GM12878 (cell line): ENCODE results near the gene PIGN. TPM values are rescaled to one million over a fixed set of nuclear protein-coding genes. Genes with fewer than 3 reads are reported as not detected.

Experiments used
- ATAC-seq: fragments of 200-7000 bp; cut with Tn5 transposase; 3 replicates; pipeline ENCODE4 v1.9.1; 2020; ENCODE audit warnings: mild to moderate bottlenecking, moderate library complexity
- BruUV-seq: library from RNA; stranded (reverse); fragments of 400-500 nt; replicated peaks from 2 replicates; lab custom pipeline; 2021; lab: Mats Ljungman, UMichigan
- CTCF ChIA-PET: fragments of 300-600 bp; sonication (Branson Sonifier 250); formaldehyde crosslinking; extraction: SDS; loops from one replicate; lab custom pipeline; 2021; ENCODE audit warnings: inconsistent platforms; lab: Yijun Ruan, JAX
- POLR2A ChIA-PET: fragments of 350-600 bp; formaldehyde crosslinking; extraction: SDS; loops from one replicate; lab custom pipeline; 2021; ENCODE audit warnings: inconsistent platforms; lab: Charles Lee
- RAD21 ChIA-PET: fragments of 300-600 bp; sonication (Branson Sonifier 250); formaldehyde crosslinking; loops from one replicate; lab custom pipeline; 2023; ENCODE audit warnings: antibody characterized with exemption; ENCODE audit not compliant: unreplicated experiment; lab: Charles Lee
- SMC1A ChIA-PET: fragments of 300-600 bp; sonication (Branson Sonifier 250); formaldehyde crosslinking; loops from one replicate; lab custom pipeline; 2023; ENCODE audit not compliant: unreplicated experiment, uncharacterized antibody; lab: Charles Lee
- DNase-seq: peaks from one replicate; pipeline ENCODE4 v3.0.0-alpha.2; 2011; ENCODE audit warnings: low read depth, low spot score
- FAIRE-seq: peaks from 3 replicates; lab custom pipeline; 2011; peaks lifted over from hg19 to GRCh38; lab: Jason Lieb, UNC
- H2AFZ ChIP-seq: 2 replicates; pipeline ENCODE4 v1.6.0; 2011; ENCODE audit warnings: low read depth, low read length, control low read depth; ENCODE audit not compliant: control insufficient read depth
- H3K27ac ChIP-seq: 2 replicates; pipeline ENCODE4 v1.5.1; 2011; ENCODE audit warnings: control low read depth; ENCODE audit not compliant: control insufficient read depth, insufficient read depth
- H3K27me3 ChIP-seq, 2 experiments: replicated peaks in 1 of 2; 2 replicates each; pipeline versions ENCODE4 v1.6.0 to v1.6.1; 2011; ENCODE audit warnings: low read length in 1 of 2; ENCODE audit not compliant: control insufficient read depth in 2 of 2, insufficient read depth in 2 of 2
- H3K36me3 ChIP-seq, 2 experiments: 2 replicates each; pipeline ENCODE4 v1.5.1; 2011; ENCODE audit warnings: low read length in 1 of 2; ENCODE audit not compliant: control insufficient read depth in 2 of 2, insufficient read depth in 2 of 2
- H3K4me1 ChIP-seq: 2 replicates; pipeline ENCODE4 v1.6.1; 2011; ENCODE audit warnings: mild to moderate bottlenecking, low read length, moderate library complexity, mixed read lengths; ENCODE audit not compliant: control insufficient read depth, insufficient read depth
- H3K4me2 ChIP-seq: 2 replicates; pipeline ENCODE4 v1.6.0; 2011; ENCODE audit warnings: control low read depth; ENCODE audit not compliant: control insufficient read depth, insufficient read depth
- H3K4me3 ChIP-seq: fragments of 200-600 bp; sonication (generic); 2 replicates; pipeline ENCODE4 v1.5.1; 2016
- H3K79me2 ChIP-seq: 2 replicates; pipeline ENCODE4 v1.6.0; 2011; ENCODE audit warnings: low read length; ENCODE audit not compliant: control insufficient read depth, insufficient read depth
- H3K9ac ChIP-seq: 2 replicates; pipeline ENCODE4 v1.8.0; 2011; ENCODE audit warnings: low read length, control low read depth, mixed read lengths; ENCODE audit not compliant: control insufficient read depth, insufficient read depth
- H3K9me3 ChIP-seq: replicated peaks from 3 replicates; pipeline ENCODE4 v1.5.1; 2011; ENCODE audit warnings: mild to moderate bottlenecking, low read length; ENCODE audit not compliant: control insufficient read depth, insufficient read depth
- H4K20me1 ChIP-seq: 2 replicates; pipeline ENCODE4 v1.6.0; 2011; ENCODE audit not compliant: control insufficient read depth, insufficient read depth
- BACH1 ChIP-seq: fragments of 450-650 bp; IDR thresholded peaks from 2 replicates; pipeline ENCODE4 v1.6.1; 2017; ENCODE audit warnings: mild to moderate bottlenecking, borderline replicate concordance
- EGR1 ChIP-seq, 2 experiments: IDR thresholded peaks; 1 replicate in 1 of 2; 2 replicates in 1 of 2; pipeline ENCODE4 v1.6.1; 2011 to 2012; ENCODE audit warnings: low read depth in 2 of 2, low read length in 2 of 2, borderline replicate concordance in 1 of 2, mild to moderate bottlenecking in 1 of 2, moderate library complexity in 1 of 2
- EP300 ChIP-seq, 2 experiments: fragments of 150-350 bp in 1 of 2; IDR thresholded peaks; 2 replicates each; pipeline ENCODE4 v1.6.1; 2011 to 2012; ENCODE audit warnings: low read depth in 2 of 2, low read length in 2 of 2, borderline replicate concordance in 1 of 2, improper control_type of control experiment in 1 of 2, inconsistent platforms in 1 of 2; ENCODE audit not compliant: control insufficient read depth in 1 of 2
- GABPA ChIP-seq: IDR thresholded peaks from 2 replicates; pipeline ENCODE4 v1.6.1; 2014; ENCODE audit warnings: antibody characterized with exemption, low read depth, mild to moderate bottlenecking, inconsistent platforms
- GATAD2B ChIP-seq: fragments of 450-650 bp; conservative IDR thresholded peaks from 2 replicates; pipeline ENCODE4 v1.6.1; 2017; ENCODE audit warnings: low read depth, mild to moderate bottlenecking, moderate library complexity
- HDAC2 ChIP-seq: fragments of 200-600 bp; sonication (generic); IDR thresholded peaks from 2 replicates; pipeline ENCODE4 v1.6.1; 2017
- HDAC6 ChIP-seq: fragments of 200-600 bp; sonication (generic); IDR thresholded peaks from one replicate; pipeline ENCODE4 v1.8.0; 2017; ENCODE audit warnings: antibody characterized with exemption; ENCODE audit not compliant: unreplicated experiment
- HDGF ChIP-seq: fragments of 450-650 bp; IDR thresholded peaks from 2 replicates; pipeline ENCODE4 v1.6.1; 2016; ENCODE audit warnings: antibody characterized with exemption
- MTA2 ChIP-seq: fragments of 450-650 bp; IDR thresholded peaks from 2 replicates; pipeline ENCODE4 v1.6.1; 2016; ENCODE audit warnings: low read depth, mild to moderate bottlenecking, moderate library complexity
- MTA3 ChIP-seq: IDR thresholded peaks from 2 replicates; pipeline ENCODE4 v1.6.1; 2012; ENCODE audit warnings: low read length, inconsistent platforms, borderline replicate concordance
- NR2C1 ChIP-seq: fragments of 450-650 bp; IDR thresholded peaks from 2 replicates; pipeline ENCODE4 v1.6.1; 2017; ENCODE audit warnings: antibody characterized with exemption, mild to moderate bottlenecking, moderate library complexity
- PAX5 ChIP-seq: IDR thresholded peaks from 2 replicates; pipeline ENCODE4 v1.6.1; 2011; ENCODE audit warnings: low read depth, low read length, borderline replicate concordance
- RBBP5 ChIP-seq: fragments of 200-600 bp; sonication (generic); conservative IDR thresholded peaks from 2 replicates; pipeline ENCODE4 v1.6.1; 2016
- WGBS: methylation state at CpG from one replicate; pipeline ENCODE4 v1.1.6; 2016; ENCODE audit warnings: low lambda C conversion rate; ENCODE audit not compliant: insufficient replicate concordance, insufficient coverage; ENCODE audit errors: missing lambda C conversion rate; 5-methylcytosine and 5-hydroxymethylcytosine counted together
- in situ Hi-C: fragments of 300-500 bp; cut with MboI; formaldehyde crosslinking; loops from 9 replicates; pipeline ENCODE4 v1.14.3; 2018; ENCODE audit warnings: mixed read lengths
- intact Hi-C: fragments of 100-400 bp; cut with micrococcal nuclease; formaldehyde crosslinking; loops from one replicate; pipeline ENCODE4 v1.14.2; 2022; ENCODE audit not compliant: unreplicated experiment
- polyA plus RNA-seq, 11 experiments: library from polyadenylated mRNA; depleted of rRNA in 4 of 11; unstranded in 6 of 11; stranded (reverse) in 5 of 11; fragments of >200 nt; fragmentation: Nextera tagmentation in 4 of 11; fragmentation: Illumina TruSeq in 1 of 11; extraction: Ambion mirVana in 4 of 11; extraction: Trizol in 1 of 11; gene quantifications; 1 replicate in 1 of 11; 2 replicates in 10 of 11; pipeline versions ENCODE4 v1.2.1 to v1.2.3, GENCODE V29; 2011 to 2016; ENCODE audit warnings: inconsistent platforms in 2 of 11, missing spikeins in 2 of 11, low read depth in 1 of 11
- total RNA-seq, 4 experiments: library from RNA; depleted of rRNA in 3 of 4; stranded (reverse); fragments of >200 nt in 3 of 4; fragmentation: Illumina TruSeq in 1 of 4; extraction: Trizol in 1 of 4; gene quantifications; 2 replicates each; pipeline versions ENCODE4 v1.2.1 to v1.2.3, GENCODE V29; 2013 to 2021
- TF ChIP-seq, protein P1 (sequence below): fragments of 450-650 bp; IDR thresholded peaks from 2 replicates; pipeline ENCODE4 v1.6.1; 2017; ENCODE audit warnings: mild to moderate bottlenecking, moderate library complexity
- TF ChIP-seq, protein P2 (sequence below): IDR thresholded peaks from 2 replicates; pipeline ENCODE4 v1.6.1; 2011; ENCODE audit warnings: borderline replicate concordance, low read depth, mild to moderate bottlenecking, moderate library complexity, low read length; ENCODE audit not compliant: insufficient read depth, poor library complexity, severe bottlenecking
- TF ChIP-seq, protein P3 (sequence below): fragments of 450-650 bp; IDR thresholded peaks from 2 replicates; pipeline ENCODE4 v1.6.1; 2017; ENCODE audit warnings: borderline replicate concordance

Gene PIGN
- total and polyA plus RNA-seq, 10 of the 15 experiments (the other 5 are each of a cell fraction or from before 2014, with no cell fraction given), result 6.9 to 25.4 (median 18.7) TPM

DNA sequence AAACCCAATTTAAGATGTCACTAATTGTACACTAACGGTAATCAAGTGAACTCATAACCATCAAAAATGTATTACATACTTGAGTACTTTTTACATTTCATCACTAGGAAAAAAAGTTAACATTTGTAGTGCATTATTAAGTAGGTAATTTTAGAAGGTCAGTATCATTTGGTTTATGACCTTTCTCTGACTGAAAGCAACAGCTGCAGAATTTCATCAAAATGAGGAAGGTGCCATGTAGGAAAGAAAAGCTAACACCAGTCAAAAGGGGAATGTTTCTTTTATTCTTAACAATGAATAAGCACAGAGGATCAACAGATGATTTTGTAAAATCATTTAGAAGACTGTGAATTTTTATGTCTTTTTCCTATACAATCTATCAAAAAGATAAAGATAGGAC lies 79.0 kb downstream of the PIGN start:
- Histone ChIP-seq H3K27me3 (no peaks in the 10 kb centered on the region), H3K79me2 (no peaks in the 10 kb centered on the region), H3K4me3 (no peak overlapping the region), H3K36me3 (no peaks in the 10 kb centered on the region), H3K4me2 (no peak overlapping the region), H4K20me1 (no peaks in the 10 kb centered on the region), H3K4me1 (no peaks in the 10 kb centered on the region), H2AFZ (no peak overlapping the region), H3K9ac (no peak overlapping the region), H3K27ac (no peak overlapping the region), H3K9me3 (no peaks in the 10 kb centered on the region)
- intact Hi-C loops, result no loop called here
- ChIA-PET POLR2A (no interaction called here), RAD21 (no interaction called here), SMC1A (interaction anchor here (0.6 to 1.7 kb wide), 2 partner anchors 21 to 120 kb away, joined by 3 to 4 read pairs; no protein-coding TSS in a partner anchor), CTCF (interaction anchor here (0.6 kb wide), 1 partner anchor 565 kb away, joined by 4 read pairs; no protein-coding TSS in a partner anchor)
- DNase-seq, result no peak
- WGBS, result 96% methylated on average over 1 of the region's 1 CpG
- no peak for TF ChIP-seq PAX5
- TF ChIP-seq, protein P1, sequence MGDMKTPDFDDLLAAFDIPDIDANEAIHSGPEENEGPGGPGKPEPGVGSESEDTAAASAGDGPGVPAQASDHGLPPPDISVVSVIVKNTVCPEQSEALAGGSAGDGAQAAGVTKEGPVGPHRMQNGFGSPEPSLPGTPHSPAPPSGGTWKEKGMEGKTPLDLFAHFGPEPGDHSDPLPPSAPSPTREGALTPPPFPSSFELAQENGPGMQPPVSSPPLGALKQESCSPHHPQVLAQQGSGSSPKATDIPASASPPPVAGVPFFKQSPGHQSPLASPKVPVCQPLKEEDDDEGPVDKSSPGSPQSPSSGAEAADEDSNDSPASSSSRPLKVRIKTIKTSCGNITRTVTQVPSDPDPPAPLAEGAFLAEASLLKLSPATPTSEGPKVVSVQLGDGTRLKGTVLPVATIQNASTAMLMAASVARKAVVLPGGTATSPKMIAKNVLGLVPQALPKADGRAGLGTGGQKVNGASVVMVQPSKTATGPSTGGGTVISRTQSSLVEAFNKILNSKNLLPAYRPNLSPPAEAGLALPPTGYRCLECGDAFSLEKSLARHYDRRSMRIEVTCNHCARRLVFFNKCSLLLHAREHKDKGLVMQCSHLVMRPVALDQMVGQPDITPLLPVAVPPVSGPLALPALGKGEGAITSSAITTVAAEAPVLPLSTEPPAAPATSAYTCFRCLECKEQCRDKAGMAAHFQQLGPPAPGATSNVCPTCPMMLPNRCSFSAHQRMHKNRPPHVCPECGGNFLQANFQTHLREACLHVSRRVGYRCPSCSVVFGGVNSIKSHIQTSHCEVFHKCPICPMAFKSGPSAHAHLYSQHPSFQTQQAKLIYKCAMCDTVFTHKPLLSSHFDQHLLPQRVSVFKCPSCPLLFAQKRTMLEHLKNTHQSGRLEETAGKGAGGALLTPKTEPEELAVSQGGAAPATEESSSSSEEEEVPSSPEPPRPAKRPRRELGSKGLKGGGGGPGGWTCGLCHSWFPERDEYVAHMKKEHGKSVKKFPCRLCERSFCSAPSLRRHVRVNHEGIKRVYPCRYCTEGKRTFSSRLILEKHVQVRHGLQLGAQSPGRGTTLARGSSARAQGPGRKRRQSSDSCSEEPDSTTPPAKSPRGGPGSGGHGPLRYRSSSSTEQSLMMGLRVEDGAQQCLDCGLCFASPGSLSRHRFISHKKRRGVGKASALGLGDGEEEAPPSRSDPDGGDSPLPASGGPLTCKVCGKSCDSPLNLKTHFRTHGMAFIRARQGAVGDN, result no peak
- TF ChIP-seq HDAC6, result no peak
- TF ChIP-seq RBBP5, result no peak
- TF ChIP-seq GABPA, result no peak
- TF ChIP-seq HDGF, result no peak
- TF ChIP-seq EP300 (IDR thresholded peaks at IDR 0.05; ENCODE audit: borderline replicate concordance in 1 of 2, control insufficient read depth in 1 of 2, low read depth in 2 of 2, low read length in 2 of 2), result no peak
- TF ChIP-seq, protein P2, sequence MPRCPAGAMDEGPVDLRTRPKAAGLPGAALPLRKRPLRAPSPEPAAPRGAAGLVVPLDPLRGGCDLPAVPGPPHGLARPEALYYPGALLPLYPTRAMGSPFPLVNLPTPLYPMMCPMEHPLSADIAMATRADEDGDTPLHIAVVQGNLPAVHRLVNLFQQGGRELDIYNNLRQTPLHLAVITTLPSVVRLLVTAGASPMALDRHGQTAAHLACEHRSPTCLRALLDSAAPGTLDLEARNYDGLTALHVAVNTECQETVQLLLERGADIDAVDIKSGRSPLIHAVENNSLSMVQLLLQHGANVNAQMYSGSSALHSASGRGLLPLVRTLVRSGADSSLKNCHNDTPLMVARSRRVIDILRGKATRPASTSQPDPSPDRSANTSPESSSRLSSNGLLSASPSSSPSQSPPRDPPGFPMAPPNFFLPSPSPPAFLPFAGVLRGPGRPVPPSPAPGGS, result no peak
- TF ChIP-seq NR2C1, result no peak
- no peak for TF ChIP-seq MTA2
- TF ChIP-seq MTA3, result no peak
- no peak for TF ChIP-seq EGR1 (IDR thresholded peaks at IDR 0.05; ENCODE audit: borderline replicate concordance in 1 of 2, low read depth in 2 of 2, low read length in 2 of 2)
- TF ChIP-seq HDAC2, result no peak
- TF ChIP-seq GATAD2B, result no peak
- TF ChIP-seq, protein P3, sequence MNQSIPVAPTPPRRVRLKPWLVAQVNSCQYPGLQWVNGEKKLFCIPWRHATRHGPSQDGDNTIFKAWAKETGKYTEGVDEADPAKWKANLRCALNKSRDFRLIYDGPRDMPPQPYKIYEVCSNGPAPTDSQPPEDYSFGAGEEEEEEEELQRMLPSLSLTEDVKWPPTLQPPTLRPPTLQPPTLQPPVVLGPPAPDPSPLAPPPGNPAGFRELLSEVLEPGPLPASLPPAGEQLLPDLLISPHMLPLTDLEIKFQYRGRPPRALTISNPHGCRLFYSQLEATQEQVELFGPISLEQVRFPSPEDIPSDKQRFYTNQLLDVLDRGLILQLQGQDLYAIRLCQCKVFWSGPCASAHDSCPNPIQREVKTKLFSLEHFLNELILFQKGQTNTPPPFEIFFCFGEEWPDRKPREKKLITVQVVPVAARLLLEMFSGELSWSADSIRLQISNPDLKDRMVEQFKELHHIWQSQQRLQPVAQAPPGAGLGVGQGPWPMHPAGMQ, result no peak
- TF ChIP-seq BACH1, result no peak
- FAIRE-seq, result no peak
- no peak for ATAC-seq
- in situ Hi-C loops, result no loop called here
- no TSS peak for BruUV-seq
